ENCODE measurements around the gene ASF1B. TPM values are rescaled to one million over a fixed set of nuclear protein-coding genes. Genes with fewer than 3 reads are reported as not detected.

The ASF1B gene
- total and polyA plus RNA-seq, 2 experiments from 2014 or later = 33.3 to 36.9 TPM

GRCh38 chr19:14116918-14117578 lies 19.3 kb downstream of the ASF1B start:
- DNase-seq (ENCODE audit: low spot score) (peak; percentile 51), ATAC-seq (no peak)
- Mint-ChIP-seq H3K36me3 (ENCODE audit: low read depth) (peaks cover 16% of the 10 kb centered on the region), H3K9me3 (no peaks in the 10 kb centered on the region; the same call in 2 of the 3 replicates), H3K27me3 (ENCODE audit: insufficient read depth, low read depth, poor library complexity) (peaks cover 12% of the 10 kb centered on the region), H3K4me1 (peaks cover 40% of the 10 kb centered on the region), H3K4me3 (peak overlapping the region; percentile 82), H3K27ac (no peak overlapping the region)
- H3K36me3 ChIP-seq (ENCODE audit: insufficient read depth) = no peaks in the 10 kb centered on the region; the same call in 1 of the 2 replicates
- TF ChIP-seq NANOG (IDR thresholded peaks at IDR 0.05; ENCODE audit: borderline replicate concordance) = no peak
- TF ChIP-seq ZNF331 (CRISPR knock-in tag; IDR thresholded peaks at IDR 0.05; ENCODE audit: low read depth) = no peak
- TF ChIP-seq EZH2phosphoT487 (IDR thresholded peaks at IDR 0.05; ENCODE audit: unreplicated experiment) = no peak
- TF ChIP-seq STAT1 (IDR thresholded peaks at IDR 0.05; ENCODE audit: unreplicated experiment) = no peak
- TF ChIP-seq, protein P1, sequence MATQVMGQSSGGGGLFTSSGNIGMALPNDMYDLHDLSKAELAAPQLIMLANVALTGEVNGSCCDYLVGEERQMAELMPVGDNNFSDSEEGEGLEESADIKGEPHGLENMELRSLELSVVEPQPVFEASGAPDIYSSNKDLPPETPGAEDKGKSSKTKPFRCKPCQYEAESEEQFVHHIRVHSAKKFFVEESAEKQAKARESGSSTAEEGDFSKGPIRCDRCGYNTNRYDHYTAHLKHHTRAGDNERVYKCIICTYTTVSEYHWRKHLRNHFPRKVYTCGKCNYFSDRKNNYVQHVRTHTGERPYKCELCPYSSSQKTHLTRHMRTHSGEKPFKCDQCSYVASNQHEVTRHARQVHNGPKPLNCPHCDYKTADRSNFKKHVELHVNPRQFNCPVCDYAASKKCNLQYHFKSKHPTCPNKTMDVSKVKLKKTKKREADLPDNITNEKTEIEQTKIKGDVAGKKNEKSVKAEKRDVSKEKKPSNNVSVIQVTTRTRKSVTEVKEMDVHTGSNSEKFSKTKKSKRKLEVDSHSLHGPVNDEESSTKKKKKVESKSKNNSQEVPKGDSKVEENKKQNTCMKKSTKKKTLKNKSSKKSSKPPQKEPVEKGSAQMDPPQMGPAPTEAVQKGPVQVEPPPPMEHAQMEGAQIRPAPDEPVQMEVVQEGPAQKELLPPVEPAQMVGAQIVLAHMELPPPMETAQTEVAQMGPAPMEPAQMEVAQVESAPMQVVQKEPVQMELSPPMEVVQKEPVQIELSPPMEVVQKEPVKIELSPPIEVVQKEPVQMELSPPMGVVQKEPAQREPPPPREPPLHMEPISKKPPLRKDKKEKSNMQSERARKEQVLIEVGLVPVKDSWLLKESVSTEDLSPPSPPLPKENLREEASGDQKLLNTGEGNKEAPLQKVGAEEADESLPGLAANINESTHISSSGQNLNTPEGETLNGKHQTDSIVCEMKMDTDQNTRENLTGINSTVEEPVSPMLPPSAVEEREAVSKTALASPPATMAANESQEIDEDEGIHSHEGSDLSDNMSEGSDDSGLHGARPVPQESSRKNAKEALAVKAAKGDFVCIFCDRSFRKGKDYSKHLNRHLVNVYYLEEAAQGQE (IDR thresholded peaks at IDR 0.05; ENCODE audit: unreplicated experiment) = no peak
- TF ChIP-seq, protein P2, sequence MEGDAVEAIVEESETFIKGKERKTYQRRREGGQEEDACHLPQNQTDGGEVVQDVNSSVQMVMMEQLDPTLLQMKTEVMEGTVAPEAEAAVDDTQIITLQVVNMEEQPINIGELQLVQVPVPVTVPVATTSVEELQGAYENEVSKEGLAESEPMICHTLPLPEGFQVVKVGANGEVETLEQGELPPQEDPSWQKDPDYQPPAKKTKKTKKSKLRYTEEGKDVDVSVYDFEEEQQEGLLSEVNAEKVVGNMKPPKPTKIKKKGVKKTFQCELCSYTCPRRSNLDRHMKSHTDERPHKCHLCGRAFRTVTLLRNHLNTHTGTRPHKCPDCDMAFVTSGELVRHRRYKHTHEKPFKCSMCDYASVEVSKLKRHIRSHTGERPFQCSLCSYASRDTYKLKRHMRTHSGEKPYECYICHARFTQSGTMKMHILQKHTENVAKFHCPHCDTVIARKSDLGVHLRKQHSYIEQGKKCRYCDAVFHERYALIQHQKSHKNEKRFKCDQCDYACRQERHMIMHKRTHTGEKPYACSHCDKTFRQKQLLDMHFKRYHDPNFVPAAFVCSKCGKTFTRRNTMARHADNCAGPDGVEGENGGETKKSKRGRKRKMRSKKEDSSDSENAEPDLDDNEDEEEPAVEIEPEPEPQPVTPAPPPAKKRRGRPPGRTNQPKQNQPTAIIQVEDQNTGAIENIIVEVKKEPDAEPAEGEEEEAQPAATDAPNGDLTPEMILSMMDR (conservative IDR thresholded peaks at IDR 0.05; ENCODE audit: low read depth in 2 of 2) = no peak
- no peak for TF ChIP-seq ZNF114 (CRISPR knock-in tag; IDR thresholded peaks at IDR 0.05)
- no peak for TF ChIP-seq JUNB (IDR thresholded peaks at IDR 0.05; ENCODE audit: unreplicated experiment)
- TF ChIP-seq, protein P3, sequence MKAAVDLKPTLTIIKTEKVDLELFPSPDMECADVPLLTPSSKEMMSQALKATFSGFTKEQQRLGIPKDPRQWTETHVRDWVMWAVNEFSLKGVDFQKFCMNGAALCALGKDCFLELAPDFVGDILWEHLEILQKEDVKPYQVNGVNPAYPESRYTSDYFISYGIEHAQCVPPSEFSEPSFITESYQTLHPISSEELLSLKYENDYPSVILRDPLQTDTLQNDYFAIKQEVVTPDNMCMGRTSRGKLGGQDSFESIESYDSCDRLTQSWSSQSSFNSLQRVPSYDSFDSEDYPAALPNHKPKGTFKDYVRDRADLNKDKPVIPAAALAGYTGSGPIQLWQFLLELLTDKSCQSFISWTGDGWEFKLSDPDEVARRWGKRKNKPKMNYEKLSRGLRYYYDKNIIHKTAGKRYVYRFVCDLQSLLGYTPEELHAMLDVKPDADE (IDR thresholded peaks at IDR 0.05) = no peak
- no peak for TF ChIP-seq CREB1 (CRISPR knock-in tag; IDR thresholded peaks at IDR 0.05; ENCODE audit: low read depth)
- no peak for TF ChIP-seq ZNF462 (CRISPR knock-in tag; IDR thresholded peaks at IDR 0.05)
- no peak for TF ChIP-seq POLR2AphosphoS5 (IDR thresholded peaks at IDR 0.05; ENCODE audit: low read depth)
- no peak for TF ChIP-seq EZH2 (IDR thresholded peaks at IDR 0.05; ENCODE audit: low read depth, unreplicated experiment)
- H3K27me3 ChIP-seq (ENCODE audit: insufficient read depth) = no peaks in the 10 kb centered on the region
- peak overlapping the region; percentile 79 for H3K4me3 ChIP-seq
- H2AFZ ChIP-seq = no peak overlapping the region
- no peak overlapping the region for H3K27ac ChIP-seq (ENCODE audit: low read depth)
- H3K9me2 ChIP-seq (ENCODE audit: insufficient read depth) = no peaks in the 10 kb centered on the region
- H4K20me1 ChIP-seq (replicated peaks; ENCODE audit: insufficient read depth) = peaks cover 14% of the 10 kb centered on the region
- peaks cover 29% of the 10 kb centered on the region for H3F3A ChIP-seq (replicated peaks; ENCODE audit: low read depth)
- H3K4me1 ChIP-seq (ENCODE audit: insufficient read depth) = peaks cover 44% of the 10 kb centered on the region
- H3K79me2 ChIP-seq (replicated peaks; ENCODE audit: insufficient read depth) = peaks cover 17% of the 10 kb centered on the region
- H3K4me2 ChIP-seq = peak overlapping the region; percentile 92

Data from GM23338 (cell line).